Pancreas (tissue), 10 donors: ENCODE measurements around the gene RBM26. TPM values are rescaled to one million over a fixed set of nuclear protein-coding genes. Genes with fewer than 3 reads are reported as not detected.

Experiments used
- ATAC-seq, 4 donors: fragments of 200-7000 bp; cut with Tn5 transposase; one replicate each; pipeline versions ENCODE4 v1.8.0 to v1.9.1; 2020; ENCODE audit warnings: mild to moderate bottlenecking in 4 of 4, moderate library complexity in 4 of 4
- DNase-seq, 6 donors: peaks; one replicate each; pipeline ENCODE4 v3.0.0-alpha.2; 2020
- FAIRE-seq: peaks from 2 replicates; lab custom pipeline; 2012; peaks lifted over from hg19 to GRCh38; lab: Jason Lieb, UNC
- H3K27ac ChIP-seq, 4 donors: fragments of 200-600 bp; sonication (generic); 1 replicate in 3 of 4; 2 replicates in 1 of 4; pipeline versions ENCODE4 v1.5.0 to v1.8.0; 2020
- H3K27me3 ChIP-seq, 4 donors: fragments of 200-600 bp; one replicate each; pipeline ENCODE4 v1.8.0; 2021
- H3K36me3 ChIP-seq, 3 donors: fragments of 200-600 bp; sonication (generic) in 1 of 3; one replicate each; pipeline versions ENCODE4 v1.5.0 to v1.8.0; 2020 to 2021
- H3K4me1 ChIP-seq, 3 donors: fragments of 200-600 bp; one replicate each; pipeline ENCODE4 v1.8.0; 2021
- H3K4me3 ChIP-seq, 4 donors: fragments of 200-600 bp; sonication (generic) in 2 of 4; one replicate each; pipeline versions ENCODE4 v1.5.0 to v1.8.0; 2020 to 2021
- H3K9me3 ChIP-seq, 4 donors: fragments of 200-600 bp; one replicate each; pipeline ENCODE4 v1.8.0; 2021
- WGBS, 2 donors: extraction: QIAGEN DNeasy Blood & Tissue Kit; methylation state at CpG; one replicate each; pipeline ENCODE4 v1.1.7; 2013; 5-methylcytosine and 5-hydroxymethylcytosine counted together
- intact Hi-C, 3 donors: fragments of 100-400 bp; cut with DNase I; formaldehyde crosslinking; loops; one replicate each; pipeline versions ENCODE4 v1.11.1 to v1.14.2; 2022
- polyA plus RNA-seq, 2 donors: library from polyadenylated mRNA; stranded (reverse); fragments of 200-250 nt; gene quantifications; one replicate each; pipeline ENCODE4 v1.2.3, GENCODE V29; 2013
- total RNA-seq, 6 donors: library from RNA; stranded (reverse); fragmentation: NEBNext Ultra II Directional in 4 of 6; extraction: Animal tissue kit (Norgen Biotek cat#: 25700) in 4 of 6; gene quantifications; one replicate each; pipeline versions ENCODE4 v1.2.1 to v1.2.4, GENCODE V29; 2021 to 2023
- TF ChIP-seq, protein P1 (sequence below), 4 donors: fragments of 200-600 bp; sonication (generic) in 3 of 4; IDR thresholded peaks; one replicate each; pipeline versions ENCODE4 v1.5.0 to v1.8.0; 2021; ENCODE audit warnings: antibody characterized with exemption in 4 of 4
- donor health status: healthy with polysubstance abuse.
- donor health status: DM: no; HTN: no; CAD: no; lungs with moderate emphysema.
- donor health status: DM: no; HTN: no; CAD: no.
- donor health status: control.
- donor health status: control.
- donor health status: Bipolar disorder and iron deficiency.
- donor health status: DM: yes; HTN: yes; CAD: no.
- donor health status: DM: no; HTN: no; CAD: no.
- donor health status: DM: no; HTN: no; CAD: no.
- donor health status: DM: yes; HTN: yes; CAD: no.

The RBM26 gene
- total and polyA plus RNA-seq, 8 donors: 11.7 to 25.1 (median 18.3) TPM

GRCh38 chr13:79413521-79413920 is 7.5 kb upstream of the RBM26 start:
- WGBS, 2 donors: 88 to 91% methylated on average over 3 of the region's 3 CpGs
- FAIRE-seq (no peak), ATAC-seq (no peak), DNase-seq (no peak)
- TF ChIP-seq, protein P1, sequence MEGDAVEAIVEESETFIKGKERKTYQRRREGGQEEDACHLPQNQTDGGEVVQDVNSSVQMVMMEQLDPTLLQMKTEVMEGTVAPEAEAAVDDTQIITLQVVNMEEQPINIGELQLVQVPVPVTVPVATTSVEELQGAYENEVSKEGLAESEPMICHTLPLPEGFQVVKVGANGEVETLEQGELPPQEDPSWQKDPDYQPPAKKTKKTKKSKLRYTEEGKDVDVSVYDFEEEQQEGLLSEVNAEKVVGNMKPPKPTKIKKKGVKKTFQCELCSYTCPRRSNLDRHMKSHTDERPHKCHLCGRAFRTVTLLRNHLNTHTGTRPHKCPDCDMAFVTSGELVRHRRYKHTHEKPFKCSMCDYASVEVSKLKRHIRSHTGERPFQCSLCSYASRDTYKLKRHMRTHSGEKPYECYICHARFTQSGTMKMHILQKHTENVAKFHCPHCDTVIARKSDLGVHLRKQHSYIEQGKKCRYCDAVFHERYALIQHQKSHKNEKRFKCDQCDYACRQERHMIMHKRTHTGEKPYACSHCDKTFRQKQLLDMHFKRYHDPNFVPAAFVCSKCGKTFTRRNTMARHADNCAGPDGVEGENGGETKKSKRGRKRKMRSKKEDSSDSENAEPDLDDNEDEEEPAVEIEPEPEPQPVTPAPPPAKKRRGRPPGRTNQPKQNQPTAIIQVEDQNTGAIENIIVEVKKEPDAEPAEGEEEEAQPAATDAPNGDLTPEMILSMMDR (IDR thresholded peaks at IDR 0.05): no peak
- Histone ChIP-seq H3K4me1 (no peaks in the 10 kb centered on the region), H3K36me3 (no peaks in the 10 kb centered on the region), H3K4me3 (no peak overlapping the region), H3K27me3 (no peaks in the 10 kb centered on the region), H3K27ac (no peak overlapping the region), H3K9me3 (no peaks in the 10 kb centered on the region)
- intact Hi-C loops: loop anchor here in 1 of 3 donors (10.0 kb wide), 1 partner anchor 121 kb away; no protein-coding TSS in a partner anchor

GRCh38 chr13:79409828-79410227 is 3.8 kb upstream of the RBM26 start:
- FAIRE-seq: peak; percentile 20

GRCh38 chr13:79407349-79407979 is 1.4 kb upstream of the RBM26 start:
- FAIRE-seq (no peak), ATAC-seq (no peak), DNase-seq (no peak)
- Histone ChIP-seq H3K4me1 (peaks cover 9 to 28% (median 14%) of the 10 kb centered on the region in 3 donors), H3K4me3 (peak overlapping the region in 2 of 4 donors; percentile 92 to 97), H3K9me3 (no peaks in the 10 kb centered on the region), H3K27ac (no peak overlapping the region), H3K27me3 (no peaks in the 10 kb centered on the region), H3K36me3 (no peaks in the 10 kb centered on the region)
- intact Hi-C loops: no loop called here
- 43 to 55% methylated on average over 4 of the region's 4 CpGs for WGBS, 2 donors
- TF ChIP-seq, protein P1 (IDR thresholded peaks at IDR 0.05): no peak

More at GRCh38 chr13:79409828-79410227, 3.8 kb upstream of the RBM26 start:
- Histone ChIP-seq H3K36me3 (no peaks in the 10 kb centered on the region), H3K9me3 (no peaks in the 10 kb centered on the region), H3K4me3 (no peak overlapping the region), H3K4me1 (peaks cover 0 to 11% (median 9%) of the 10 kb centered on the region in 3 donors), H3K27me3 (no peaks in the 10 kb centered on the region), H3K27ac (no peak overlapping the region)
- intact Hi-C loops: loop anchor here in 1 of 3 donors (10.0 kb wide), 1 partner anchor 125 kb away; no protein-coding TSS in a partner anchor
- TF ChIP-seq, protein P1 (IDR thresholded peaks at IDR 0.05): no peak
- WGBS, 2 donors: 44 to 60% methylated on average over 4 of the region's 4 CpGs
- ATAC-seq: no peak
- no peak for DNase-seq

- peak overlapping the region; percentile 75 to 95 (median 90) for H3K27ac ChIP-seq
- peak; percentile 27 to 56 (median 44) for ATAC-seq
- no peaks in the 10 kb centered on the region for H3K9me3 ChIP-seq
- peaks cover 9 to 38% (median 22%) of the 10 kb centered on the region in 3 donors for H3K4me1 ChIP-seq
- H3K4me3 ChIP-seq: peak overlapping the region; percentile 68 to 97 (median 91)
- no peaks in the 10 kb centered on the region for H3K27me3 ChIP-seq
- TF ChIP-seq, protein P1 (IDR thresholded peaks at IDR 0.05): no peak
- WGBS, 2 donors: 3% methylated on average over 4 of the region's 4 CpGs
- no peaks in the 10 kb centered on the region for H3K36me3 ChIP-seq
- no peak for FAIRE-seq
- intact Hi-C loops: no loop called here
- no peak for DNase-seq
These were observed 498 bp upstream of the RBM26 start for GRCh38 chr13:79406597-79406908.

DNA sequence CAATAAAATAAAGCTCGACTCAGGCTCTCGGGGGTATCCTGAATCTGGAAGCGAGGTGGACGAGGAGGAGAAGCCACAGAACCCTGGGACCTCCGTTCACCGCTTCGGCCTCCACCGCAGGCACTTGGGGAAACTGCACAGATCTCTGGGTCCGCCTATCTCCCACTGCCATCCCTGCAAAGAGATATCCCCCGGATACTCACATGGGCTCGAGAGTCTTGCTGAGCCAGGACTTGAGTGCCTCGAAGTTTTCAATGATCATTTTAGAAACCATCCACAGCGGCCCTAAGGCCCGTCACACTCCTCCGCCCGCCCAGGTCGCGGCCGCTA is 589 bp downstream of the RBM26 start:
- peak; percentile 3 to 14 (median 8) for ATAC-seq
- Histone ChIP-seq H3K27me3 (no peaks in the 10 kb centered on the region), H3K36me3 (no peaks in the 10 kb centered on the region), H3K9me3 (no peaks in the 10 kb centered on the region), H3K27ac (peak overlapping the region; percentile 75 to 95 (median 90)), H3K4me1 (peaks cover 9 to 48% (median 23%) of the 10 kb centered on the region in 3 donors), H3K4me3 (peak overlapping the region; percentile 68 to 97 (median 91))
- FAIRE-seq: no peak
- intact Hi-C loops: no loop called here
- TF ChIP-seq, protein P1 (IDR thresholded peaks at IDR 0.05): no peak
- peak in 1 of 6 donors; percentile 5 for DNase-seq
- WGBS, 2 donors: 0% methylated on average over 19 of the region's 19 CpGs
